ENCODE measurements around the gene CASP5. TPM values are rescaled to one million over a fixed set of nuclear protein-coding genes. Genes with fewer than 3 reads are reported as not detected.
A peak's percentile ranks its signal among the peaks of the same experiment; 100 is the strongest.

CASP5 gene
- total RNA-seq, 1 donor from 2014 or later: not detected

DNA sequence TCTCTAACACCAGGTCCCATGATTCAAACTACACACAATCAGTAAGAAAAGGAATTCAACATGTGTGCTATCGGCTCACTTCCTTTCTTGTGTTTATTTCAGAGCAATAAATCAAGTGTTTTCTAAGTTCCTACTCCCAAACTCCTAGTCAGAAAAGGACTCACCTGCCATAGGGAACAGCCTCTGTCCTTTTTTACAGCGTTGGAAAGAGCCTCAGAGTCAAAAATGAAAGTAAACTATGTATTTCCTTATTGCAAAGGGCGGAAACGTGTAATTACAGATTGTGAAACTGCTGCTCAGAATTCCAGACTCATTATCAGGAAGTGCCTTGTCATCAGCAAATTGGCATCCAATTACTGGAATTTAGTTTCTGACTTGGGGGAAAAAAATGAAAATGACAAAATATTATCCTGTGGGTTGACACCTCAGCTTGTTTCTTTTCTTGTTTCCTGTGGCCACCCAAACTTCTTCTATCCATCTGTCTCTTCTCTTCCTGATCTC lies 54.6 kb downstream of the CASP5 start, which contains the start of gene CASP4:
Gene CASP4, minus strand, starts transcription at position 220 of the 501 bp plus-strand sequence. Its CDS starts 49 bp downstream, at position 171.
- peak; percentile 46 for DNase-seq (ENCODE audit: low spot score)

- DNase-seq (ENCODE audit: low spot score): no peak
These were observed 55.2 kb downstream of the CASP5 start for GRCh38 chr11:104967534-104968354.

DNA sequence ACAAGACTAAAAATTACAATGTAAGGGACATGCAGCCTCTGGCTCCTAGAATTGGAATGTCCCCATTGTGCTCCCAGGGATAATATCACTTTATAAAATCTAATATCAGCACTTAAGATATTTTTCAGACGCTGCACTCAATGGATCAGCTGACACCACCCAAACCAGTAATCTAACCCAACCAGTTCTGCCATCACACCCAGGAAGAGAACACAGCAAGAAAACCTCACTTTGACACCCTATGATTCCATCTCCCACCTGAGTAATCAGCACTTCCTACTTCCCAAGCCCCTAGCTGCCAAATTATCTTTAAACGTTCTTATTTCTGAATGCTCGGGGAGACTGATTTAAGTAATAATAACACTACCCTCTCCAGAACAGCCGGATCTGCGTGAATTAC lies 57.2 kb downstream of the CASP5 start:
- DNase-seq (ENCODE audit: low spot score): no peak

DNA sequence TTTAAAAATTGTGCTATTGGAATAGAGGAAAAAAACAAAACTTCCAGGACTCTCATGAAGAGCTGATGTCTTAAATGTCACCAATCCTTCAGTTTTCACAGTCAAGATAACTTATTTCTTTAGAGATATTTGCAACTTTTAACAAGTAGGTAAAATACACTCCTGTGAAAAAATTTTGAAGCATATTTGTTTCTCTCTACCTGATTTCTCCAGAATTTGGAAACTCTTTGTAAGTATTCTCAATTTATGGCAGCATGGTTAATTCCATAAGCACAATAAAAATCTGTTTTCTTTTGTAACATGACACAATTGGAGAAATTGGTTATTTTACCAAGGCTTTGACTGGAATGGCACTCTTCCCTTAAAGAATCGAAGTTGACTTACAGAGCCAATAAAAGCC lies 58.7 kb downstream of the CASP5 start:
- DNase-seq (ENCODE audit: low spot score): no peak

DNA sequence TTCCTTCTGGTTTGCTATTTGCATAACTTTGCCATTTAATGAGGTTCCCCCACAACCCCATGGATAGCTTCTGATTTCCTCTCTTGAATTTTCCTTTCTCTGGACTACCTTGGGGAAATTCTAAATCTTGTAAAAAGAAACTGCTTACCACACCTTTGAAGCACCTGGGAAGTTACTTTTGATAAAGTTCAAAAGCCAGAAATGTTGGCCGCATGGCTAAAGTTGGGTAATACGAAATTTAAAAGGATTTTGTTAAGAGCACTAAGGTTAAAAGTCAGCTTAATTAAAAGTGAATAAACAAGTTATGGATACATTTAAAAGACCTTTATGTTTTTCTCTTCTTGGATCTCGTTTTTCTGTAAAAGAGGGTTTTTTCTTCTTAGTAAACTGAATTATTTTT lies 60.1 kb downstream of the CASP5 start:
- no peak for DNase-seq (ENCODE audit: low spot score)

DNA sequence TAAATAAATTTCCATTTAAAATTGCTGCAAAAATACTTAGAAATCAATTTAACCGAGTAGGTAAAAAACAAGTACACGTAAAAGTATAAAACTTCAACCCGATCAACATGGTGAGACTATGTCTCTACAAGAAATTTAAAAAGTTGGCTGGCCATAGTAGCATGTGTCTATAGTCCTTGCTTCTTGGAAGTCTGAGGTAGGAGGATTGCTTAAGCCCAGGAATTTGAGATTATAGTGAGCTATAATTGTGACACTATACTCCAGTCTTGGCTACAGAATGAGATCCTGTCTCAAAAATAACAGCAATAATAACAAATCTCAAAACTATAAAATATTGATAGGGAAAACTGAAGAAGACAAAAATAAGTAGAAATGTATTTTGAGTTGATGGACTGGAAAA lies 65.7 kb downstream of the CASP5 start:
- DNase-seq (ENCODE audit: low spot score): no peak

DNA sequence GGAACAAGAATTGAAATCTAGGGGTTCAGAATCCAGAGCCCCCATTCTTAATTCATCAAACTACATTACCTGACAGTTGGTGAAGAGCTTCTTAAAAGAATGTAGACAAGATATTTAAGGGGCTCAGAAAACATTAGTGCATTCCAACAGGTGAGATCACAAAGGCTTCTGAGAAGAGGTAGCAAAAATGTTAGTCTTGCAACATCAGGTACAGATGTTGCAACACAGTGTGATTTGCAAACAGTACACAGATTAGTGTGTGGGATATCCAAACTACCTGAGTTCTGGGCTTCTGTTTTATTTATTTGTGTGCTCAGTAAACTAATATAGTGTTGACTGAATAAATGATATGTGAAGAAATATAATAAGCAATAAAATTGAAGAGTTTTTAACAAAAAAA lies 66.4 kb downstream of the CASP5 start:
- DNase-seq (ENCODE audit: low spot score): no peak

- DNase-seq (ENCODE audit: low spot score): no peak
These were observed 76.1 kb downstream of the CASP5 start for GRCh38 chr11:104946907-104947306.

Other genes with a start within 250 kb of the CASP5 start
- gene CASP12, start 124.7 kb downstream of the CASP5 start, total RNA-seq: 1.4 TPM
- gene CASP4, start 54.6 kb downstream of the CASP5 start, total RNA-seq: 70.6 TPM
- gene CASP1, start 12.0 kb upstream of the CASP5 start, total RNA-seq: 39.6 TPM
- 14.3 TPM for gene CARD16, start 22.2 kb upstream of the CASP5 start, total RNA-seq
- gene CARD18, start 116.6 kb upstream of the CASP5 start, total RNA-seq: not detected